ENCODE data around the gene TESMIN. TPM values are rescaled to one million over a fixed set of nuclear protein-coding genes. Genes with fewer than 3 reads are reported as not detected.

The TESMIN gene, protein sequence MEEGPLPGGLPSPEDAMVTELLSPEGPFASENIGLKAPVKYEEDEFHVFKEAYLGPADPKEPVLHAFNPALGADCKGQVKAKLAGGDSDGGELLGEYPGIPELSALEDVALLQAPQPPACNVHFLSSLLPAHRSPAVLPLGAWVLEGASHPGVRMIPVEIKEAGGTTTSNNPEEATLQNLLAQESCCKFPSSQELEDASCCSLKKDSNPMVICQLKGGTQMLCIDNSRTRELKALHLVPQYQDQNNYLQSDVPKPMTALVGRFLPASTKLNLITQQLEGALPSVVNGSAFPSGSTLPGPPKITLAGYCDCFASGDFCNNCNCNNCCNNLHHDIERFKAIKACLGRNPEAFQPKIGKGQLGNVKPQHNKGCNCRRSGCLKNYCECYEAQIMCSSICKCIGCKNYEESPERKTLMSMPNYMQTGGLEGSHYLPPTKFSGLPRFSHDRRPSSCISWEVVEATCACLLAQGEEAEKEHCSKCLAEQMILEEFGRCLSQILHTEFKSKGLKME
- total RNA-seq (2016; rRNA removed; fragmentation: Illumina TruSeq; extraction: Trizol) (0.15 and 0.60 TPM in 2 replicates), polyA plus RNA-seq (2011; rRNA removed) (0.22 and 0.45 TPM in 2 replicates), polyA minus RNA-seq (2011; rRNA and poly(A)+ RNA removed; ENCODE audit: low replicate concordance) (0.10 and 0.42 TPM in 2 replicates), Bru-seq, nascent RNA (percentile 17 among the genes with signal in this experiment), BruChase-seq, experiment 1, labeled RNA remaining after a 6-hour chase (percentile 16 among the genes with signal in this experiment), BruChase-seq, experiment 2, labeled RNA remaining after a 2-hour chase (percentile 18 among the genes with signal in this experiment)
- 0.51 TPM in 1 of 2 replicates, not detected in the other for total RNA-seq (2016; cell fraction: cytosol; rRNA removed; fragmentation: Illumina TruSeq; extraction: Trizol; ENCODE audit: low read depth)
- 0.30 and 0.79 TPM in 2 replicates for total RNA-seq (2016; cell fraction: insoluble cytoplasmic fraction; rRNA removed; fragmentation: Illumina TruSeq; extraction: Trizol)
- 0.31 and 0.38 TPM in 2 replicates for total RNA-seq (2016; cell fraction: membrane; rRNA removed; fragmentation: Illumina TruSeq; extraction: Trizol)
- 0.96 TPM in 1 of 2 replicates, not detected in the other for total RNA-seq (2016; cell fraction: nucleus; rRNA removed; fragmentation: Illumina TruSeq; extraction: Trizol)
- 0.09 and 0.18 TPM in 2 replicates for polyA plus RNA-seq (2011; cell fraction: cytosol; rRNA removed)
- 0.69 and 0.88 TPM in 2 replicates for polyA plus RNA-seq (2011; cell fraction: nucleus; rRNA removed)
- 0.47 and 0.92 TPM in 2 replicates for polyA plus RNA-seq (2012)
- polyA plus RNA-seq (2016; cell fraction: cytosol; fragmentation: Illumina TruSeq; extraction: Trizol; ENCODE audit: low read depth) = 0.32 and 0.66 TPM in 2 replicates
- 0.58 and 0.72 TPM in 2 replicates for polyA plus RNA-seq (2016; cell fraction: insoluble cytoplasmic fraction; fragmentation: Illumina TruSeq; extraction: Trizol; ENCODE audit: low read depth)
- 0.20 and 0.56 TPM in 2 replicates for polyA plus RNA-seq (2016; cell fraction: membrane; fragmentation: Illumina TruSeq; extraction: Trizol; ENCODE audit: low read depth)
- polyA plus RNA-seq (2016; cell fraction: nucleus; fragmentation: Illumina TruSeq; extraction: Trizol; ENCODE audit: insufficient read depth, low read depth) = not detected in 2 replicates
- not detected in 2 replicates for polyA minus RNA-seq (2011; cell fraction: cytosol; rRNA and poly(A)+ RNA removed)
- 0.26 and 0.62 TPM in 2 replicates for polyA minus RNA-seq (2011; cell fraction: nucleus; rRNA and poly(A)+ RNA removed)
- long read RNA-seq, experiment 1 = 0 reads
- long read RNA-seq, experiment 2 = 0 reads

DNA sequence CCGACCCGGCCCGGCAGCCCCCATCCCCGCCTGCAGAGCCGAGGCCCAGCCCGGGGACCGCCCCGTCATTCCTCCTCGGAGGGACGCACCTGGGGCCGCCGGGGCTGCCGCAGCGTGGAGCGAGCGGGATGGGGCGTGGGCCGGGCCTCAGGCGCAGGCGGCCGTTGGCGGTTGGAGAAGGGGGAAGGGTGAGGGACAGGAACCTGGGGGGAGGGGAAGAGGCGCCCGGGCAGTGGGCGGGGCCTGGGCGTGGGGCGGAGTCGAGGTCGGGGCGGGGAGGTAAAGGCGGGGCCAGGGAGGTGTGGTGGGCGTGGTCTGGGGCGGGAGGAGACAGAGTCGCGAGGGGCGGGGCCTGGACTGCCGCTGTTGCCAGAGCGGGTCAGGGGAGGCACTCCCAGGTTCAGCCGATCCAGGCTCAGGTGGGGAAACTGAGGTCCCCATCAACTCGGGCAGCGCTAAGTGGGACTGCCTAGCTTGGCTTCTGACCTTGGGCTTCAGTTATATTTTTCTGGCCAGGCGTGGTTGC lies at the start of gene TESMIN:
Gene TESMIN, minus strand, starts transcription at position 190 of the 526 bp plus-strand sequence. CDS start 860 bp downstream, outside the sequence.
- no peaks in the 10 kb centered on the region for H3K79me2 ChIP-seq (ENCODE audit: insufficient read depth, low read length)
- peak; percentile 88 for ATAC-seq
- no peak for FAIRE-seq
- peak; percentile 53 for DNase-seq (ENCODE audit: low spot score)
- ChIA-PET CTCF (ENCODE audit: low intra/inter-chr PET ratio, low total read pairs) (no interaction called here), POLR2A (no interaction called here)
- H3K36me3 ChIP-seq (replicated peaks in 1 of 2; ENCODE audit: control insufficient read depth in 1 of 2, insufficient read depth in 2 of 2, low read length in 2 of 2) = no peaks in the 10 kb centered on the region
- no peaks in the 10 kb centered on the region for H3K4me1 ChIP-seq (ENCODE audit: insufficient read depth, low read length)
- peak within 1 kb of the TSS; percentile 62; the same call in 1 of the 2 replicates for H3K4me2 ChIP-seq (ENCODE audit: low read depth, low read length)
- no TSS peak for BruUV-seq (replicated peaks)
- no peak within 1 kb of the TSS for H2AFZ ChIP-seq (ENCODE audit: low read length)
- no peak within 1 kb of the TSS for H3K9ac ChIP-seq (ENCODE audit: insufficient read depth, low read depth, low read length)
- intact Hi-C loops (cut with micrococcal nuclease; ENCODE audit: unreplicated experiment) = no loop called here
- H3K4me3 ChIP-seq (replicated peaks in 1 of 3; ENCODE audit: insufficient read depth in 1 of 3, low read depth in 2 of 3, low read length in 3 of 3) = peak within 1 kb of the TSS in 2 of 3 experiments; percentile 44 to 58; a peak in 4 of 6 replicates
- H4K20me1 ChIP-seq (ENCODE audit: insufficient read depth, low read length) = no peaks in the 10 kb centered on the region
- 8% methylated on average over 17 of the region's 42 CpGs for WGBS (ENCODE audit: low lambda C conversion rate)
- H3K9me3 ChIP-seq (ENCODE audit: low read length) = no peaks in the 10 kb centered on the region
- H3K27ac ChIP-seq (ENCODE audit: extremely low read length, insufficient read depth, low read length) = no peak within 1 kb of the TSS
- no peaks in the 10 kb centered on the region for H3K27me3 ChIP-seq (ENCODE audit: control insufficient read depth in 1 of 2, insufficient read depth in 2 of 2, low read length in 2 of 2)
- in situ Hi-C loops (cut with HindIII; ENCODE audit: extremely low pct_ligation_motif_present, low pct_unique_long_range_greater_than_20kb) = no loop called here
- TF ChIP-seq ZEB1 (IDR thresholded peaks at IDR 0.05; ENCODE audit: insufficient replicate concordance, low read depth) = peak; percentile 25
- TF ChIP-seq SRY (CRISPR knock-in tag; IDR thresholded peaks at IDR 0.05) = no peak
- no peak for TF ChIP-seq JARID2 (CRISPR knock-in tag; IDR thresholded peaks at IDR 0.05; ENCODE audit: insufficient replicate concordance)
- TF ChIP-seq CCDC6 (CRISPR knock-in tag; IDR thresholded peaks at IDR 0.05) = no peak
- TF ChIP-seq, protein P1, sequence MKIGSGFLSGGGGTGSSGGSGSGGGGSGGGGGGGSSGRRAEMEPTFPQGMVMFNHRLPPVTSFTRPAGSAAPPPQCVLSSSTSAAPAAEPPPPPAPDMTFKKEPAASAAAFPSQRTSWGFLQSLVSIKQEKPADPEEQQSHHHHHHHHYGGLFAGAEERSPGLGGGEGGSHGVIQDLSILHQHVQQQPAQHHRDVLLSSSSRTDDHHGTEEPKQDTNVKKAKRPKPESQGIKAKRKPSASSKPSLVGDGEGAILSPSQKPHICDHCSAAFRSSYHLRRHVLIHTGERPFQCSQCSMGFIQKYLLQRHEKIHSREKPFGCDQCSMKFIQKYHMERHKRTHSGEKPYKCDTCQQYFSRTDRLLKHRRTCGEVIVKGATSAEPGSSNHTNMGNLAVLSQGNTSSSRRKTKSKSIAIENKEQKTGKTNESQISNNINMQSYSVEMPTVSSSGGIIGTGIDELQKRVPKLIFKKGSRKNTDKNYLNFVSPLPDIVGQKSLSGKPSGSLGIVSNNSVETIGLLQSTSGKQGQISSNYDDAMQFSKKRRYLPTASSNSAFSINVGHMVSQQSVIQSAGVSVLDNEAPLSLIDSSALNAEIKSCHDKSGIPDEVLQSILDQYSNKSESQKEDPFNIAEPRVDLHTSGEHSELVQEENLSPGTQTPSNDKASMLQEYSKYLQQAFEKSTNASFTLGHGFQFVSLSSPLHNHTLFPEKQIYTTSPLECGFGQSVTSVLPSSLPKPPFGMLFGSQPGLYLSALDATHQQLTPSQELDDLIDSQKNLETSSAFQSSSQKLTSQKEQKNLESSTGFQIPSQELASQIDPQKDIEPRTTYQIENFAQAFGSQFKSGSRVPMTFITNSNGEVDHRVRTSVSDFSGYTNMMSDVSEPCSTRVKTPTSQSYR (CRISPR knock-in tag; IDR thresholded peaks at IDR 0.05; ENCODE audit: borderline replicate concordance) = peak; percentile 73
- TF ChIP-seq, protein P2, sequence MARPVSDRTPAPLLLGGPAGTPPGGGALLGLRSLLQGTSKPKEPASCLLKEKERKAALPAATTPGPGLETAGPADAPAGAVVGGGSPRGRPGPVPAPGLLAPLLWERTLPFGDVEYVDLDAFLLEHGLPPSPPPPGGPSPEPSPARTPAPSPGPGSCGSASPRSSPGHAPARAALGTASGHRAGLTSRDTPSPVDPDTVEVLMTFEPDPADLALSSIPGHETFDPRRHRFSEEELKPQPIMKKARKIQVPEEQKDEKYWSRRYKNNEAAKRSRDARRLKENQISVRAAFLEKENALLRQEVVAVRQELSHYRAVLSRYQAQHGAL (CRISPR knock-in tag; IDR thresholded peaks at IDR 0.05; ENCODE audit: not compliant biosample characterization) = no peak
- no peak for TF ChIP-seq ZNF792 (CRISPR knock-in tag; IDR thresholded peaks at IDR 0.05)
- no peak for TF ChIP-seq LCORL (IDR thresholded peaks at IDR 0.05)
- no peak for TF ChIP-seq LCORL (CRISPR knock-in tag; IDR thresholded peaks at IDR 0.05)
- no peak for TF ChIP-seq ZNF33A (CRISPR knock-in tag; IDR thresholded peaks at IDR 0.05; ENCODE audit: borderline replicate concordance)
- TF ChIP-seq HCFC1 (IDR thresholded peaks at IDR 0.05; ENCODE audit: low read depth, low read length) = no peak
- TF ChIP-seq, protein P3, sequence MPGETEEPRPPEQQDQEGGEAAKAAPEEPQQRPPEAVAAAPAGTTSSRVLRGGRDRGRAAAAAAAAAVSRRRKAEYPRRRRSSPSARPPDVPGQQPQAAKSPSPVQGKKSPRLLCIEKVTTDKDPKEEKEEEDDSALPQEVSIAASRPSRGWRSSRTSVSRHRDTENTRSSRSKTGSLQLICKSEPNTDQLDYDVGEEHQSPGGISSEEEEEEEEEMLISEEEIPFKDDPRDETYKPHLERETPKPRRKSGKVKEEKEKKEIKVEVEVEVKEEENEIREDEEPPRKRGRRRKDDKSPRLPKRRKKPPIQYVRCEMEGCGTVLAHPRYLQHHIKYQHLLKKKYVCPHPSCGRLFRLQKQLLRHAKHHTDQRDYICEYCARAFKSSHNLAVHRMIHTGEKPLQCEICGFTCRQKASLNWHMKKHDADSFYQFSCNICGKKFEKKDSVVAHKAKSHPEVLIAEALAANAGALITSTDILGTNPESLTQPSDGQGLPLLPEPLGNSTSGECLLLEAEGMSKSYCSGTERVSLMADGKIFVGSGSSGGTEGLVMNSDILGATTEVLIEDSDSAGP (CRISPR knock-in tag; IDR thresholded peaks at IDR 0.05; ENCODE audit: borderline replicate concordance) = no peak
- no peak for TF ChIP-seq REPIN1 (CRISPR knock-in tag; IDR thresholded peaks at IDR 0.05; ENCODE audit: borderline replicate concordance, low read depth)

Measured in HepG2 (cell line).